CD4-positive, CD25-positive, alpha-beta regulatory T cell (primary cell): Measurements from ENCODE around the gene DGKQ. TPM values are rescaled to one million over a fixed set of nuclear protein-coding genes. Genes with fewer than 3 reads are reported as not detected.
A peak's percentile ranks its signal among the peaks of the same experiment; 100 is the strongest.
"Not testable (repeated sequence)": the region's sequence is repeated elsewhere in the genome, so short reads cannot be mapped to it uniquely, and the experiment has no call there.

Experiments
- ATAC-seq, 2 donors: fragments of 150-1000 bp; cut with Tn5 transposase; one replicate each; pipeline ENCODE4 v1.10.0; 2021; ENCODE audit warnings: low read depth in 2 of 2, moderate number of reproducible peaks in 2 of 2, moderate library complexity in 1 of 2
- DNase-seq, 3 donors: peaks; one replicate each; pipeline versions ENCODE4 v3.0.0 to v3.0.0-alpha.2; 2012 to 2022; ENCODE audit warnings: mixed read lengths in 1 of 3
- H3K27ac ChIP-seq: one replicate; pipeline ENCODE4 v1.7.0; 2013; ENCODE audit warnings: mild to moderate bottlenecking, low read length; ENCODE audit not compliant: insufficient read depth, poor library complexity, severe bottlenecking
- H3K27me3 ChIP-seq: one replicate; pipeline ENCODE4 v1.7.0; 2013; ENCODE audit warnings: low read length; ENCODE audit not compliant: control insufficient read depth, insufficient read depth
- H3K36me3 ChIP-seq: one replicate; pipeline ENCODE4 v1.7.0; 2013; ENCODE audit warnings: mild to moderate bottlenecking, low read length, moderate library complexity; ENCODE audit not compliant: control insufficient read depth, insufficient read depth
- H3K4me1 ChIP-seq: 2 replicates; pipeline ENCODE4 v1.7.0; 2013; ENCODE audit warnings: mild to moderate bottlenecking, low read length; ENCODE audit not compliant: insufficient read depth, control insufficient read depth, poor library complexity, severe bottlenecking
- H3K4me3 ChIP-seq: one replicate; pipeline ENCODE4 v1.7.0; 2013; ENCODE audit warnings: low read depth, mild to moderate bottlenecking, low read length, moderate library complexity
- H3K9me3 ChIP-seq, 2 experiments: 1 replicate in 1 of 2; 2 replicates in 1 of 2; pipeline ENCODE4 v1.7.0; 2013; ENCODE audit warnings: low read length in 2 of 2, mild to moderate bottlenecking in 1 of 2, moderate library complexity in 1 of 2; ENCODE audit not compliant: control insufficient read depth in 2 of 2
- H3K27ac Mint-ChIP-seq, 3 donors: one replicate each; pipeline ENCODE4 v1.8.0; 2020 to 2022; ENCODE audit warnings: mild to moderate bottlenecking in 3 of 3, mixed read lengths in 3 of 3, moderate library complexity in 2 of 3
- H3K27me3 Mint-ChIP-seq: one replicate; pipeline ENCODE4 v1.8.0; 2022; ENCODE audit warnings: mild to moderate bottlenecking, mixed read lengths
- H3K36me3 Mint-ChIP-seq: one replicate; pipeline ENCODE4 v1.8.0; 2020; ENCODE audit warnings: mixed read lengths
- H3K4me1 Mint-ChIP-seq, 4 donors: one replicate each; pipeline ENCODE4 v1.8.0; 2020 to 2022; ENCODE audit warnings: mixed read lengths in 4 of 4, mild to moderate bottlenecking in 1 of 4
- H3K4me3 Mint-ChIP-seq, 4 donors: one replicate each; pipeline ENCODE4 v1.8.0; 2020 to 2022; ENCODE audit warnings: mild to moderate bottlenecking in 4 of 4, mixed read lengths in 4 of 4, moderate library complexity in 3 of 4
- H3K9me3 Mint-ChIP-seq, 7 donors: one replicate each; pipeline ENCODE4 v1.8.0; 2020 to 2022; ENCODE audit warnings: mixed read lengths in 7 of 7, mild to moderate bottlenecking in 3 of 7, moderate library complexity in 2 of 7
- polyA plus RNA-seq, 4 donors: library from polyadenylated mRNA; unstranded; fragments of 300-500 nt; fragmentation: Illumina TruSeq; gene quantifications; one replicate each; pipeline ENCODE4 v1.2.3, GENCODE V29; 2021
- total RNA-seq: library from RNA; stranded (reverse); gene quantifications from one replicate; pipeline ENCODE4 v1.2.3, GENCODE V29; 2022

The DGKQ gene
- total and polyA plus RNA-seq, 5 donors from 2014 or later = 2.4 to 22.5 (median 3.6) TPM

GRCh38 chr4:946517-947471 lies 26.6 kb downstream of the DGKQ start:
- Mint-ChIP-seq H3K27ac (no peak overlapping the region), H3K27me3 (no peaks in the 10 kb centered on the region), H3K9me3 (peaks cover 0 to 2% (median 0%) of the 10 kb centered on the region in 7 donors), H3K4me1 (peaks cover 0 to 6% (median 1%) of the 10 kb centered on the region in 4 donors), H3K4me3 (no peak overlapping the region), H3K36me3 (peaks cover 10% of the 10 kb centered on the region)
- no peaks in the 10 kb centered on the region for H3K4me1 ChIP-seq
- no peaks in the 10 kb centered on the region for H3K9me3 ChIP-seq
- peaks cover 3% of the 10 kb centered on the region for H3K36me3 ChIP-seq
- no peak overlapping the region for H3K27ac ChIP-seq
- no peak for ATAC-seq
- H3K4me3 ChIP-seq = no peak overlapping the region
- DNase-seq = no peak
- no peaks in the 10 kb centered on the region for H3K27me3 ChIP-seq

DNA sequence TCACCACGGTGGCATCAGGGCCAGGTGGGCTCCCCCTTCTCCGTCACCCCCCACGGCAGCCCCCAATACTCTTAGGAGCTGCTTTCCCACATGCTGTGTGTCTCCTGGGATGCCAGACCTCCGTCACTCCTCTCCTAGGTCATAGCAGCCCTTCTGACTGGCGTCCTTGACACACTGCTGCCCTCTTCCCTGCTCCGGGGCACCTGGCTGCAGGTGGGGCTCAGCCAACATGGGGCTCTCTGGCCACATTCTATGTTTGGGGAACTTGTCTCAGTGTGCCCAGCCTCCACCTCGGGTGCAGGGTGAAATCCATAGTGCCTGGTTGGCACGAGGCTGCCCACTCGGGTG lies 27.3 kb downstream of the DGKQ start:
- Mint-ChIP-seq H3K4me1 (peaks cover 0 to 6% (median 1%) of the 10 kb centered on the region in 4 donors), H3K4me3 (no peak overlapping the region), H3K27ac (peak overlapping the region in 1 of 3 donors; percentile 42), H3K9me3 (peaks cover 0 to 2% (median 0%) of the 10 kb centered on the region in 7 donors), H3K27me3 (no peaks in the 10 kb centered on the region), H3K36me3 (peaks cover 10% of the 10 kb centered on the region)
- no peaks in the 10 kb centered on the region for H3K4me1 ChIP-seq
- H3K4me3 ChIP-seq = no peak overlapping the region
- H3K27ac ChIP-seq = no peak overlapping the region
- no peak for ATAC-seq
- H3K27me3 ChIP-seq = no peaks in the 10 kb centered on the region
- no peaks in the 10 kb centered on the region for H3K9me3 ChIP-seq
- peaks cover 3% of the 10 kb centered on the region for H3K36me3 ChIP-seq
- DNase-seq = no peak

- Mint-ChIP-seq H3K4me1 (peaks cover 0 to 6% (median 1%) of the 10 kb centered on the region in 4 donors), H3K27me3 (no peaks in the 10 kb centered on the region), H3K4me3 (no peak overlapping the region), H3K9me3 (peaks cover 0 to 2% (median 0%) of the 10 kb centered on the region in 7 donors), H3K36me3 (peaks cover 10% of the 10 kb centered on the region), H3K27ac (peak overlapping the region in 1 of 3 donors; percentile 42)
- no peaks in the 10 kb centered on the region for H3K9me3 ChIP-seq
- H3K27ac ChIP-seq = no peak overlapping the region
- H3K4me3 ChIP-seq = no peak overlapping the region
- H3K27me3 ChIP-seq = no peaks in the 10 kb centered on the region
- ATAC-seq = no peak
- no peaks in the 10 kb centered on the region for H3K4me1 ChIP-seq
- DNase-seq = no peak
- peaks cover 3% of the 10 kb centered on the region for H3K36me3 ChIP-seq
Observed at GRCh38 chr4:945274-946102, 27.9 kb downstream of the DGKQ start.

DNA sequence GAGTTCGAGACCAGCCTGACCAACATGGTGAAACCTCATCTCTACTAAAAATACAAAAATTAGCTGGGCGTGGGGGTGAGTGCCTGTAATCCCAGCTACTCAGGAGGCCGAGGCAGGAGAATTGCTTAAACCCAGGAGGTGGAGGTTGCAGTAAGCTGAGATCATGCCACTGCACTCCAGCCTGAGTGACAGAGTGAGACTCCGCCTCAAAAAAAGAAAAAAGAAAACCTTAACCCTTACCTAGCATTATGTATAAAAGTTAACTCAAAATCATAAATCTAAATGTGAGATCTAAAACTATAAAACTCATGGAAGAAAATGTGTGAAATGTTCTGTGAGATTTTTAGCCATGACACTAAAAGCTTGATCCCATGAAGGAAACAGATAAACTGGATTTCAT lies 33.9 kb downstream of the DGKQ start:
- H3K27me3 ChIP-seq = not testable (repeated sequence)
- peaks cover 13% of the 10 kb centered on the region for H3K36me3 Mint-ChIP-seq

DNA sequence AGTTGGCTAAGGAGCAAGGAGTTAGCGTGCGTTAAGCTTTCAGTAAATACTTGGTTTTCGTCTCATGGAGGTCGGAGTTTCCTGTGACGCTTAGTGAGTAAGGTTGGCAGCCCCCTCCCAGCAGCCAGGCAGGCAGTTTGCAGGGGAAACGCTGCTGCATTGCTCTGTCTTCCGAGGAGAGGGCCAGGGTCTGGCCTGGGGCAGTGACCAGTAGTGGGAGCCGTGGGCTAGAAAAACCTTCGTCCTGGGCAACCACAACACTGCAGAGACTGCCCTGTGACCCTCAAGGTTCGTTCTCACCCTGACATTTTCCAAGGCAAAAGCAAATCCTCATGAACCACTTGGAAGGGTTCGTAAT lies 40.7 kb downstream of the DGKQ start:
- no peaks in the 10 kb centered on the region for H3K9me3 ChIP-seq
- H3K36me3 ChIP-seq = no peaks in the 10 kb centered on the region
- H3K27ac Mint-ChIP-seq = peak overlapping the region; percentile 96 to 97 (median 96)
- ATAC-seq (no peak), DNase-seq (no peak)
- no peaks in the 10 kb centered on the region for H3K9me3 Mint-ChIP-seq
- H3K4me1 Mint-ChIP-seq = peaks cover 7 to 69% (median 42%) of the 10 kb centered on the region in 4 donors
- H3K27me3 ChIP-seq = no peaks in the 10 kb centered on the region
- H3K4me1 ChIP-seq = peaks cover 37% of the 10 kb centered on the region
- no peaks in the 10 kb centered on the region for H3K27me3 Mint-ChIP-seq
- H3K27ac ChIP-seq = peak overlapping the region; percentile 91
- peak overlapping the region; percentile 96 to 99 (median 96) for H3K4me3 Mint-ChIP-seq
- peak overlapping the region; percentile 90 for H3K4me3 ChIP-seq
- H3K36me3 Mint-ChIP-seq = peaks cover 4% of the 10 kb centered on the region

More for the DNA sequence above, 33.9 kb downstream of the DGKQ start:
- not testable (repeated sequence) for DNase-seq, H3K27ac Mint-ChIP-seq, H3K4me3 Mint-ChIP-seq, H3K4me3 ChIP-seq, ATAC-seq, H3K4me1 ChIP-seq, H3K27me3 Mint-ChIP-seq, H3K27ac ChIP-seq, H3K9me3 ChIP-seq, H3K9me3 Mint-ChIP-seq, H3K36me3 ChIP-seq
- peaks cover 5 to 25% (median 14%) of the 10 kb centered on the region in 4 donors for H3K4me1 Mint-ChIP-seq

GRCh38 chr4:931960-932712 lies 41.2 kb downstream of the DGKQ start, which contains the start of the genes GAK and TMEM175:
Gene GAK (minus strand): TSS chr4:932316. CDS start chr4:932187, 129 bp downstream.
Gene TMEM175 (plus strand): TSS chr4:932460. CDS start chr4:947740, 15,280 bp downstream.
- H3K4me1 Mint-ChIP-seq = peaks cover 7 to 69% (median 41%) of the 10 kb centered on the region in 4 donors
- H3K9me3 Mint-ChIP-seq = no peaks in the 10 kb centered on the region
- peaks cover 37% of the 10 kb centered on the region for H3K4me1 ChIP-seq
- peak within 1 kb of the TSS; percentile 91 for H3K27ac ChIP-seq
- H3K36me3 ChIP-seq = no peaks in the 10 kb centered on the region
- H3K27ac Mint-ChIP-seq = peak within 1 kb of the TSS; percentile 96 to 97 (median 96)
- H3K4me3 Mint-ChIP-seq = peak within 1 kb of the TSS; percentile 96 to 99 (median 96)
- H3K9me3 ChIP-seq = no peaks in the 10 kb centered on the region
- DNase-seq (peak; percentile 95 to 98 (median 97)), ATAC-seq (peak; percentile 93 to 96)
- peaks cover 4% of the 10 kb centered on the region for H3K36me3 Mint-ChIP-seq
- peak within 1 kb of the TSS; percentile 90 for H3K4me3 ChIP-seq
- H3K27me3 ChIP-seq = no peaks in the 10 kb centered on the region
- H3K27me3 Mint-ChIP-seq = no peaks in the 10 kb centered on the region
